Measurements from ENCODE around the gene KDELR1. TPM values are rescaled to one million over a fixed set of nuclear protein-coding genes. Genes with fewer than 3 reads are reported as not detected.

KDELR1 gene
- total and polyA plus RNA-seq, 2 of the 13 experiments (the other 11 are each of a cell fraction or from before 2014, with no cell fraction given), result 134 to 185 TPM

DNA sequence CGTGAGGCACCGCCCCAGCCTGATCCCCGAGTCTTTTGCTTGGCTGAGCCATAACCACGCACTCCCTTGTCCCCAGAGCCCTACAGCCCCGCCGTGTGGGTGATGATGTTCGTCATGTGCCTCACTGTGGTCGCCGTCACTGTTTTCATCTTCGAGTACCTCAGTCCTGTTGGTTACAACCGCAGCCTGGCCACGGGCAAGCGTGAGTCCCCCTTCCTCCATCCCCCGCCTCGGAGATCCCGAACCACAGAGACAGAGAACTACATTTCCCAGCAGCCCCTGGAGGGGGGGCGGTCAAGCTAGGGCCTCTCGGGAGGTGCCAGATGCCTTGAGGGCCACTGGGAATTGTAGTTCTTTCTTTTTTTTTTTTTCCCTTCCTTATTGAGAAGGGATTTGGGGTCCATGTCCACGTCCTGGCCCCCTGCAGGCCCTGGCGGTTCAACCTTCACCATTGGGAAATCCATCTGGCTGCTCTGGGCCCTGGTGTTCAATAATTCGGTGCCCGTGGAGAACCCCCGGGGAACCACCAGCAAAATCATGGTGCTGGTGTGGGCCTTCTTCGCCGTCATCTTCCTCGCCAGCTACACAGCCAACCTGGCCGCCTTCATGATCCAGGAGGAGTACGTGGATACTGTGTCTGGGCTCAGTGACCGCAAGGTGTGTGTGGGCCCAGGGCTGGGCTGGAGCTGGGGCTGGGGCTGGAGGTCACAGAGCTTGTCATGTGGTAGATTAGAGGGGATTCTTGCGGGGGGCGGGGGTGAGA lies 28.0 kb upstream of the KDELR1 start (continued):
- TF ChIP-seq, protein P1, sequence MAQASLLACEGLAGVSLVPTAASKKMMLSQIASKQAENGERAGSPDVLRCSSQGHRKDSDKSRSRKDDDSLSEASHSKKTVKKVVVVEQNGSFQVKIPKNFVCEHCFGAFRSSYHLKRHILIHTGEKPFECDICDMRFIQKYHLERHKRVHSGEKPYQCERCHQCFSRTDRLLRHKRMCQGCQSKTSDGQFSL (CRISPR knock-in tag; IDR thresholded peaks at IDR 0.05), result peak; percentile 99
- no peak for TF ChIP-seq HMG20A (CRISPR knock-in tag; IDR thresholded peaks at IDR 0.05; ENCODE audit: borderline replicate concordance)
- TF ChIP-seq ZNF562 (CRISPR knock-in tag; IDR thresholded peaks at IDR 0.05; ENCODE audit: borderline replicate concordance), result no peak
- TF ChIP-seq, protein P2, sequence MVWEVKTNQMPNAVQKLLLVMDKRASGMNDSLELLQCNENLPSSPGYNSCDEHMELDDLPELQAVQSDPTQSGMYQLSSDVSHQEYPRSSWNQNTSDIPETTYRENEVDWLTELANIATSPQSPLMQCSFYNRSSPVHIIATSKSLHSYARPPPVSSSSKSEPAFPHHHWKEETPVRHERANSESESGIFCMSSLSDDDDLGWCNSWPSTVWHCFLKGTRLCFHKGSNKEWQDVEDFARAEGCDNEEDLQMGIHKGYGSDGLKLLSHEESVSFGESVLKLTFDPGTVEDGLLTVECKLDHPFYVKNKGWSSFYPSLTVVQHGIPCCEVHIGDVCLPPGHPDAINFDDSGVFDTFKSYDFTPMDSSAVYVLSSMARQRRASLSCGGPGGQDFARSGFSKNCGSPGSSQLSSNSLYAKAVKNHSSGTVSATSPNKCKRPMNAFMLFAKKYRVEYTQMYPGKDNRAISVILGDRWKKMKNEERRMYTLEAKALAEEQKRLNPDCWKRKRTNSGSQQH (CRISPR knock-in tag; IDR thresholded peaks at IDR 0.05; ENCODE audit: low read depth), result no peak
- no peak for TF ChIP-seq ZC3H4 (CRISPR knock-in tag; IDR thresholded peaks at IDR 0.05; ENCODE audit: borderline replicate concordance)
- no peak for TF ChIP-seq ZNF572 (CRISPR knock-in tag; IDR thresholded peaks at IDR 0.05)
- TF ChIP-seq NR2C2 (CRISPR knock-in tag; IDR thresholded peaks at IDR 0.05; ENCODE audit: borderline replicate concordance), result peak; percentile 77
- TF ChIP-seq NFE2L2 (IDR thresholded peaks at IDR 0.05; ENCODE audit: low read length), result no peak
- TF ChIP-seq SAFB2 (CRISPR knock-in tag; IDR thresholded peaks at IDR 0.05; ENCODE audit: borderline replicate concordance, low read depth), result no peak
- no peak for TF ChIP-seq MAF1 (CRISPR knock-in tag; IDR thresholded peaks at IDR 0.05; ENCODE audit: borderline replicate concordance)
- no peak for TF ChIP-seq ZNF446 (CRISPR knock-in tag; IDR thresholded peaks at IDR 0.05)
- TF ChIP-seq, protein P3, sequence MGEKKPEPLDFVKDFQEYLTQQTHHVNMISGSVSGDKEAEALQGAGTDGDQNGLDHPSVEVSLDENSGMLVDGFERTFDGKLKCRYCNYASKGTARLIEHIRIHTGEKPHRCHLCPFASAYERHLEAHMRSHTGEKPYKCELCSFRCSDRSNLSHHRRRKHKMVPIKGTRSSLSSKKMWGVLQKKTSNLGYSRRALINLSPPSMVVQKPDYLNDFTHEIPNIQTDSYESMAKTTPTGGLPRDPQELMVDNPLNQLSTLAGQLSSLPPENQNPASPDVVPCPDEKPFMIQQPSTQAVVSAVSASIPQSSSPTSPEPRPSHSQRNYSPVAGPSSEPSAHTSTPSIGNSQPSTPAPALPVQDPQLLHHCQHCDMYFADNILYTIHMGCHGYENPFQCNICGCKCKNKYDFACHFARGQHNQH (CRISPR knock-in tag; IDR thresholded peaks at IDR 0.05), result no peak
- TF ChIP-seq, protein P4, sequence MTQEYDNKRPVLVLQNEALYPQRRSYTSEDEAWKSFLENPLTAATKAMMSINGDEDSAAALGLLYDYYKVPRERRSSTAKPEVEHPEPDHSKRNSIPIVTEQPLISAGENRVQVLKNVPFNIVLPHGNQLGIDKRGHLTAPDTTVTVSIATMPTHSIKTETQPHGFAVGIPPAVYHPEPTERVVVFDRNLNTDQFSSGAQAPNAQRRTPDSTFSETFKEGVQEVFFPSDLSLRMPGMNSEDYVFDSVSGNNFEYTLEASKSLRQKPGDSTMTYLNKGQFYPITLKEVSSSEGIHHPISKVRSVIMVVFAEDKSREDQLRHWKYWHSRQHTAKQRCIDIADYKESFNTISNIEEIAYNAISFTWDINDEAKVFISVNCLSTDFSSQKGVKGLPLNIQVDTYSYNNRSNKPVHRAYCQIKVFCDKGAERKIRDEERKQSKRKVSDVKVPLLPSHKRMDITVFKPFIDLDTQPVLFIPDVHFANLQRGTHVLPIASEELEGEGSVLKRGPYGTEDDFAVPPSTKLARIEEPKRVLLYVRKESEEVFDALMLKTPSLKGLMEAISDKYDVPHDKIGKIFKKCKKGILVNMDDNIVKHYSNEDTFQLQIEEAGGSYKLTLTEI (CRISPR knock-in tag; conservative IDR thresholded peaks at IDR 0.05), result no peak
- TF ChIP-seq, protein P5, sequence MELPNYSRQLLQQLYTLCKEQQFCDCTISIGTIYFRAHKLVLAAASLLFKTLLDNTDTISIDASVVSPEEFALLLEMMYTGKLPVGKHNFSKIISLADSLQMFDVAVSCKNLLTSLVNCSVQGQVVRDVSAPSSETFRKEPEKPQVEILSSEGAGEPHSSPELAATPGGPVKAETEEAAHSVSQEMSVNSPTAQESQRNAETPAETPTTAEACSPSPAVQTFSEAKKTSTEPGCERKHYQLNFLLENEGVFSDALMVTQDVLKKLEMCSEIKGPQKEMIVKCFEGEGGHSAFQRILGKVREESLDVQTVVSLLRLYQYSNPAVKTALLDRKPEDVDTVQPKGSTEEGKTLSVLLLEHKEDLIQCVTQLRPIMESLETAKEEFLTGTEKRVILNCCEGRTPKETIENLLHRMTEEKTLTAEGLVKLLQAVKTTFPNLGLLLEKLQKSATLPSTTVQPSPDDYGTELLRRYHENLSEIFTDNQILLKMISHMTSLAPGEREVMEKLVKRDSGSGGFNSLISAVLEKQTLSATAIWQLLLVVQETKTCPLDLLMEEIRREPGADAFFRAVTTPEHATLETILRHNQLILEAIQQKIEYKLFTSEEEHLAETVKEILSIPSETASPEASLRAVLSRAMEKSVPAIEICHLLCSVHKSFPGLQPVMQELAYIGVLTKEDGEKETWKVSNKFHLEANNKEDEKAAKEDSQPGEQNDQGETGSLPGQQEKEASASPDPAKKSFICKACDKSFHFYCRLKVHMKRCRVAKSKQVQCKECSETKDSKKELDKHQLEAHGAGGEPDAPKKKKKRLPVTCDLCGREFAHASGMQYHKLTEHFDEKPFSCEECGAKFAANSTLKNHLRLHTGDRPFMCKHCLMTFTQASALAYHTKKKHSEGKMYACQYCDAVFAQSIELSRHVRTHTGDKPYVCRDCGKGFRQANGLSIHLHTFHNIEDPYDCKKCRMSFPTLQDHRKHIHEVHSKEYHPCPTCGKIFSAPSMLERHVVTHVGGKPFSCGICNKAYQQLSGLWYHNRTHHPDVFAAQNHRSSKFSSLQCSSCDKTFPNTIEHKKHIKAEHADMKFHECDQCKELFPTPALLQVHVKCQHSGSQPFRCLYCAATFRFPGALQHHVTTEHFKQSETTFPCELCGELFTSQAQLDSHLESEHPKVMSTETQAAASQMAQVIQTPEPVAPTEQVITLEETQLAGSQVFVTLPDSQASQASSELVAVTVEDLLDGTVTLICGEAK (IDR thresholded peaks at IDR 0.05), result no peak
- TF ChIP-seq, protein P5 (CRISPR knock-in tag; IDR thresholded peaks at IDR 0.05), result no peak
- TF ChIP-seq ZBTB1 (CRISPR knock-in tag; IDR thresholded peaks at IDR 0.05; ENCODE audit: borderline replicate concordance), result no peak

Measured in HepG2 (cell line).